GM21447 (cell line): Measurements from ENCODE around the gene RAB3D.

ENCODE experiments used
- ATAC-seq: cut with Tn5 transposase; IDR thresholded peaks from one replicate; pipeline ENCODE4 v1.9.1; 2021; ENCODE audit not compliant: unreplicated experiment

RAB3D gene

DNA sequence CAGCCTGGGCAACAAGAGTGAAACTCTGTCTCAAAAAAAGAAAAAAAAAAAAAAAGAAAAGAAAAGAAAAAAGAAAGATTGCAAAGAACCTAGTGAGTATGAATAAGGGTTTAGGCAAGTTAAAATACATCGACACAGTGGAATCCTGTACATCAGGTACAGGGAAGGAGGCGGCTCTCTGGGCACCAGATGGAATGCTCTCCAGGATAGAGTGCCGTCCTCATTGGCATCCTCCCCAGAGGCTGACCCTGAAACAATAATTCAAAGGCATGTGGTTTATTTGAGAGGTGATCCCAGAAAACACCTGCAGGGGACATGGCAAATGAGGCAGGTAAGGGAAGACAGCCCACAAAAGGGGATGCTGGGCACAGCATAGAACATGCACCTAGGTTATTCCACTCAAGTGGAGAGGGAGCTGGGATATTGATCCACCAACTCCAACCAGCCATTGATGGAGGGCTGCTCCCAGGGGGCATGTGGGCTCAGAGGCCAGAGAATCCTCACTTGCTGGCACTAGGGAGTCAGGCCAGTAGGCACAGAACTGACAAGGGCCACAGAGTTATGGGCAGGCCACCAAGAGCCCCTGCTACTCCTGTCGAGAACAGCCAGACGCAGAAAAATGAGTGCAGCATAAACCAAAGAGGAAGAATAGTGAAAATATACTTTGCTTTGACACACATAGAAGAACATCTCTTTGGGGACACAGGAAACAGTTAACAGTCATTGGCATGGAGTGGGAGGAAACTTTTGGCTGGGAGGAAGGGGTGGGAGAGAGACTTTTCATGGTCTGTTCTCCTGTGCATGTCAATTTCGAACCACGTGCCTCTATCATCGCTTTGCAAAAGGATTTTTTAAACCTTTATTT, 39.3 kb downstream of the RAB3D start:
- no peak for ATAC-seq

DNA sequence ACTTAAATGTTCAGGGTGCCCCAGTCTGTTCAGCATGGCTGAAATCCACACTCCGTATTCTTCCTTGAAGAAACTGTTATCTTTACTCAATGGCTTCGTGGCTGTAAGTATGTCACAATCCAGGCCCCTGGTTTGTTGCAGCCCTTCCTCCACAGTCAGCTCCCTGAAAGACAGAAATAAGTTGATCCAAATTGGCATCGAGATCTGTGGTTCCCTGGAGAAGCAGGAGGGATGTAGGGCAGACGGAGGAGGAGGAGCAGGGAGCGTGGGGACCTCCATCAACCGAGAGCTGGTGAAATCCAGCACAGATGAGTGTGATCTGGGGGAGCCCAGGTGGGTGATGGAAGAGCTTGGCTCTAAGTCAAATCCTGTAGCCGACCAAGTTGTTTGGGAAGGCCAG, 43.2 kb downstream of the RAB3D start:
- no peak for ATAC-seq

DNA sequence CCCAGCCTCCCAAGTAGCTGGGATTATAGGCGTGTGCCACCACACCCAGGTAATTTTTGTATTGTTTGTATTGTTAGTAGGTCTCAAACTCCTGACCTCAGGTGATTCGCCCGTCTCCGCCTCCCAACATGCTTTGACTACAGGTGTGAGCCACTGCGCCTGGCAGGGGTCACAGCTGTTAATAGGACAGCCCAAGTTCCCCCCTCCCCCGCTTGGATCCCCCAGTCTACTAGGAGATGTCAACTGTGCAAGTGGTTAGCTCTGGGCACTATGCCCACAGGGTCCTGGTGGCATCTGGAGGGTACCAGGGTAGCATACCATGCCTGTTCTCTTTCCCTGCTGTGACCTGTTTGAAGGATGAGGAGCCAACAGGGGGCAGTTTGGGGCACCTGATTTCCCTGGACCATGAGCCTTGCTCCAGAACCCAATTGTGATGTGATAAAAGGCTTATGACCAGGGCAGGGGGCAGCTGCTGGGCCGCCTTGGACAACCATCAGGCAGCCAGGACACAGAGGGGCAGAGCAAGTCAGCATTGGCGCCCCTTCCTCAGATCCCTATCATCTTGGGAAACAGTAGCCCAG, 43.7 kb downstream of the RAB3D start, which contains the start of gene TSPAN16:
Gene TSPAN16 (plus strand): TSS at position 496 of the 581 bp plus-strand sequence. CDS start 138 bp downstream, outside the sequence.
- ATAC-seq, result no peak

DNA sequence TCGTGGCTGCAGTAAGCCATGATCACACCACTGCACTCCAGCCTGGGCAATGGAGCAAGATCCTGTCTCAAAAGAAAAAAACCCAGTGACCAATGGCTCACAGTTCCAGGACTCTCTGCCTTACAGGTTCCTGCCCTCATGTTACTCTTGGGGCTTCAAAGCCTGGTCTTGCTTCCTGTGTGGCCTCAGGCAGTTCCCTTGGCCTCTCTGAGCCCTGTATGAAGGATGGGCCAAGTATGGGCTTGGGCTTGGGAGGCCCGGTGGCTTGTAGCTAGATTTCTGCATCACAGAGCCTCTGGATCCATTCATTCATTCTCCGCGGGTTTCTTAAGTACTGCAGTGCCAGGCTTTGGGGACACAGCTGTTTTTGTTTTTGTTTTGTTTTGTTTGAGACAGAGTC, 44.3 kb downstream of the RAB3D start:
- no peak for ATAC-seq

DNA sequence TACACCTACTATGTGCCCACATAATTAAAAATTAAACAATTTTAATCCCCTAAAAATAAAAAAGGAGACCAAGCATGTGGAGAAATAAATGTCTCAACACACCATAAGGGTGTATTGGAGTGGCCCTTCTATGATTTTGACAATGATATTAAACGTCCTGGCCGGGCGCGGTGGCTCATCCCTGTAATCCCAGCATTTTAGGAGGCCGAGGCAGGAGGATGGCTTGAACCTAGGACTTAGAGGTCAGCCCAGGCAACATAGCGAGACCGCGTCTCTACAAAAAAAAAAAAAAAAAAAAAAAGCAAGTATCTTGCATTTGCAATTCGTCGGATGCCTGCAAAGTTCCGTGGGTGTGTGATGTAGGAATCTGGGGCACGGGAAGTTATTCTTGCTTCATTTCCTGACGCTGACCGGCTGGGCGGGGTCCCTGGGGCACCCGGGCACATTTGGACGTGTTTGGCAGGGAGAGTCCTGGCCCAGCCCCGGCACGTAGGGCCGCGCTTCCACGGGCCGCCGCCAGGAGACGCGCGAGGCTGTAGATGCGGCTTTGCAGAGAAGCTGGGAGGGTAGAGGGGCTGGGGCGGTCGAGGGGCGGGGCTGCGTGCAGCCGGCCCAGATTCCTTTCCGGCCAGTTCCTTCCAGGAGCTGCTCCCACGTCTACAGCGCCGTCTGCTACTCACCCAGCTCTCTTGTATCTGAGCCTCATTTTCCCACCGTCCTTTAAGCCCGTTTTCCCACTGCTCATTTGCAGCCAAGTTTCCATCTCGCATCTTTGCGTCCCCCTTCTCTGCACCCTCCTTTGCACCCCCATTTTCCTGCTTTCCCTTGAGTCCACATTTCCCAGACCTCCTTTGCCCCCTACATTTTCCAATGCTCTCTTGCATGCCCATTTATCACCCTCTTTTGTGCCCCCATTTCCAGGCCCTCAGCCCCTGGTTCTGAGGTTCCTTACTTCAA, 45.7 kb downstream of the RAB3D start:
- no peak for ATAC-seq

DNA sequence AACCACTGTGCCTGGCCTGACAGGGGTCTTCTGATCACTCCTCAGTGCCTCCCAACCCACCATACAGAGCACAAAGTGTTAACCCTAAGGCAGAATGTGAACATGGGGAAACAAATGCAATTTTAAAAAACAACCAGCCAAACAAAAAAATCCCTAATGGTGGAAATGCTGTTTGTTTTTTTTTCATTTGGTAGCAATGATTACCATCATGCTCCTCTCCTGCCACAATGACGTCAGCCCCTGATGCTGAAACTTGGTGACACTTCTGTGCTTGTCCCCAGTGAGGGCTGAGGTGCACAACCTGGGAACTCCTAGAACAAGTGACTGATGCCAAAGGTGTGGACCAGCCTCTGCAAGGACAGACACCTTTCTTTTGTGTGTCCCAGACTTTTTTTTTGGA, 47.5 kb downstream of the RAB3D start:
- no peak for ATAC-seq

DNA sequence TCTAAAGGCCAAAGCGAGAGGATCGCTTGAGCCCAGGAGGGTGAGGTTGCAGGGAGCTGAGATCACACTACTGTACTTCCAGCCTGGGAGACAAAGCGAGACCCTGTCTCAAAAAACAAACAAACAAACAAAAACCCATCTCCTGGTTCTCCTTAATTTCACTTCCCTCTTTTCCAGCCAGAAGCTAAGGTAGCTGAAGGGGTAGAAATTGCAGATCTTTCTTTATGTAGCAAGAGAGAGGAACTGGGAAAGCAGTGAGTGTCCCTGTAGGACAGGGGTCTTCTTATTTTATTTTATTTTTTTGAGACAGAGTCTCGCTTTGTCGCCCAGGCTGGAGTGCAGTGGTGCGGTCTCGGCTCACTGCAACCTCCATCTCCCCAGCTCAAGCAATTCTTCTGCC, 48.0 kb downstream of the RAB3D start:
- ATAC-seq, result no peak

DNA sequence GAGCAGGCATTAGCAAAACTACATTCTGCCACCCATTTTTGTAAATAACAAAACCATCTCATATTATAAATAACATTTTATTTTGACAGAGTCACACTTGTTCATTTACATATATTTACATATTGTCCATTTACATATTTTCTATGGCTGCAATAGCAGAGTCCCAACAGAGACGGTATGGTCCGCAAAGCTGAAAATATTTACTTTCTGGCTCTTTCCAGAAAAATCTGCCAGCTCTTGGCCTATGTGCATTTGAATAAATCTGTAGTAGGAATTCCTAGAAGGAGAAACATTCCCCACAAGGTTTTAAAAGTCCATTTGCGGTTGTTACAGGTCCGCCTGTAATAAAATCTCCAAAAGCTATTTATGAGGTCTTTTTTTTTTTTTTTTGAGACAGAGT, 49.2 kb downstream of the RAB3D start:
- no peak for ATAC-seq

DNA sequence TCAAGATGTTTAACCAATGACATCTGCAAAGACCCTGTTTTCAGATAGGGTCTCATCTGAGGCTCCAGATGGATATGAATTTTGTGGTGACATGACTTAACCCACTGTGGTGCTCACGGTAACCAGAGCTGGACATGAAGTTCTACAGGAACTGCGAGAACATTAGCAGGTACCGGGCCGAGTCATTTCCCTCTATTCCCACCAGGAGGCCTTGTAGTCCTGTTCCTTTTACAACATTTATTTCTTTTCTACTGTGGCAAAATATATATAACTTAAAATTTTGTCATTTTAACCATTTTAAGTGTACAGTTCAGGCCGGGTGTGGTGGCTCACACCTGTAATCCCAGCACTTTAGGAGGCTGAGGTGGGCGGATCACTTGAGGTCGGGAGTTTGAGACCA, 51.1 kb downstream of the RAB3D start:
- no peak for ATAC-seq

DNA sequence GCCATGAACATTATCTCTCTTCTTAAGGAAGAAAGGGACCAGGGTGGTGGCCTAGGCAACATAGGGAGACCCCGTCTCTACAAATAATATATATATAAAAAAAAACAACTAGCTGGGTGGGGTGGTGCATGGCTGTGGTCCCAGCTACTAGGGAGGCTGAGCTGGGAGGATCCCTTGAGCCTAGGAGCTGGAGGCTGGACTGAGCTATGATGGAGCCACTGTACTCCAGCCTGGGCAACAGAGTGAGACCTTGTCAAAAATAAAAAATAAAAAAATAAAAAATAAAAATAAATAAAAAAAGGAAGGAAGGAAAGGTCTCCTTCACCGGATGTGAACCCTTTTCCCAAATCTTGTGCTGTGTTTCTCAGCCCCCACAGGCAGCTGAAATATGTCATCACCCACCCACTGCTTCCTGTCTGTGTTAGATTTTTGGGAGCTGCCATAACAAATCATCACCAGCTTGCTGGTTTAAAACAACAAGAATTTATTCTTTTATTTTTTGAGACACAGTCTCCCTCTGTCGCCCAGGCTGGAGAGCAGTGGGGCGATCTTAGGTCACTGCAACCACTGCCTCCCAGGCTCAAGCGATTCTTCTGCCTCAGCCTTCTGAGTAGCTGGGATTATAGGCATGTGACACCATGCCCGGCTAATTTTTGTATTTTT, 53.0 kb downstream of the RAB3D start:
- no peak for ATAC-seq

DNA sequence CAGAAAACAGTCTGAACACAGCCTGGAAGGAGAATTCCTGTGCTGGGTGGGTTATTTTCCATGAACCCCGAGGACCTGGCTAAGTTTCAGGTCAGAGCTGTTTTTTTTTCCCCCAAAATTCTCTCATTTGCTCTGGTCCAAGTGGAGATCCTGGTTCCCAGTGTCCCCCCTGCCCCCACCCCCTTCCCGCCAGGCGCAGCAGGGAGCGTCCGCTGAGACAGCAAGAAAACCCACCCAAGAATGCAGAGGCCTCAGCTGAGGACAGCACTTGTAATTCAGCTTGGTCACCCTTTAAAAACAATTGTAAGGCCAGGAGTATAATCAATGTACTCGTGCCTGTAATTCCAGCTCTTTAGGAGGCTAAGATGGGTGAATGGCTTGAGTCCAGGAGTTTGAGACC, 54.9 kb downstream of the RAB3D start:
- ATAC-seq, result no peak

DNA sequence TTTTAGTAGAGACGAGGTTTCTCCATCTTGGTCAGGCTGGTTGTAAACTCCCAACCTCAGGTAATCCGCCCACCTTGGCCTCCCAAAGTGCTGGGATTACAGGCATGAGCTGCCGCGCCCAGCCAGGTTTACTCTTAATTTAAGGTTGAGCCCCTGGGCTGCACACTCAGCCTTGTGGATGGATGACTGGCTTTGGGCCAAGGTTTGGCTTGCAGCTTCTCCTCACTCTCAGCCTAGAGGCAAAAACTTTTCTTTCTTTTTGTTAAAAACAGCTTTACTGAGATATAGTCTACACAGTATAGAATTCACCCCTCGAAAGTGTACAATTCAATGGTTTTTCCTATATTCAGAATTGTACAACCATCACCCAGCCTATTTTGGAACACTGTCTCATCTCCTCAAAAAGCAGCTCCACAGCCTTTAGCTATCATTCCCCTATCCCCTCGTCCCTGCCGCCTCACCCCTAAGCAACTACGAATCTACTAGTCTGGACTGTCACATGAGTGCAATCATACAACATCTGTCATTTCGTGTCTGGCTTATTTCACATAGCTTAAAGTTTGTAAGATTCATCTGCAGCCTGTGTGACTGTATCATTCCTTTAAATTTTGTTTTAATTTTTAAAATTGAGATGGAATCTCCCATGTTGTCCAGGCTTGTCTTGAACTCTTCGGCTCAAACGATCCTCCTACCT, 58.0 kb downstream of the RAB3D start:
- no peak for ATAC-seq

DNA sequence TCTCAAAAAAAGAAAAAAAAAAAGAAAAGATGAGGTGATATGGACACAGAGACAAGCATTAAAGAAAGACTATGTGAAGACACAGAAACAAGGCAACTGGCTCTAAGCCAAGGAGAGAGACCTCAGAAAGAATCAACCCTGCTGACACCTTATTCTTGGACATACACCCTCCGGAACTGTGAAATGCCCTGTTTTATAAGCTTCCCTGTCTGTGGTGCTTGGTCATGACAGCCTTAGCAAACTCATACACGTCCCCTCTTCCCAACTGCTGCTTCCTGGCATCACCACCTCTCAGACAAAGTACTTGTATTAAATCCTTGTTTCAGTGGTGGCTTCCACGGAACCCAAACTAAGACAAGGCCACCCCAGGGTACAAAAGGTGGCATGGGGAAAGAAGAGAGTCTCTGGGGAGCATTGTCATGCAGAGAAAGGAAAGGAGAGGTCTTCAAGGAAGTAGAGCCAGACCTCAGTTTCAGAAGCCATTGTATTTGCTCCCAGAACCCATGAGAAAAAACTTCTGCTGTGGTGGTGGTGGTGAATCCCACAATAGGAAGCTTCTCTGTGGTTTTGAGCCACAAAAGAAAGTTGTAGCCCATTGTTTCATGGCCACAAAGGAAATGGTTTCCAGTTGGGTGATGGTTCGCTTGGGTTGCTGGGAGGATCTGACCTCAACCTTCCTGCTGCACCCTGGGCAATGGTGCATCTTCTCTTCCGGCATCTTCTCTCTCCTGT, 59.8 kb downstream of the RAB3D start:
- ATAC-seq, result no peak

DNA sequence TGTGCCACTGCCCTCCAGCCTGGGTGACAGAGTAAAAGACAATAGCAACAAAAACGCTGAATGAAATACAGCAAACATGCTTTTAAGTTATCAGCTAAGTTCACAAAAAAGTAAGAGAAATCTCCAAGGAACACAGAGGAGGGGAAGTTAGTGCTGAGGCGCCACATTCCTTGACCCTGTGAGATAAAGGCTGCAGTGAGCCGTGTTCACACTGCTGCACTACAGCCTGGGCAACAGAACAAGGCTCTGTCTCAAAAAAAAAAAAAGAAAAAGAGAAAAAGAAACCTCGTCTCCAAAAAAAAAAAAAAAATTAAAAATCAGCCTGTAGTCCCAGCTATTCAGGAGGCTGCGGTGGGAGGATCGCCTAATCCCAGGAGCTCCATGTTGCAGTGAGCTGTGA, 60.8 kb downstream of the RAB3D start:
- ATAC-seq, result no peak

DNA sequence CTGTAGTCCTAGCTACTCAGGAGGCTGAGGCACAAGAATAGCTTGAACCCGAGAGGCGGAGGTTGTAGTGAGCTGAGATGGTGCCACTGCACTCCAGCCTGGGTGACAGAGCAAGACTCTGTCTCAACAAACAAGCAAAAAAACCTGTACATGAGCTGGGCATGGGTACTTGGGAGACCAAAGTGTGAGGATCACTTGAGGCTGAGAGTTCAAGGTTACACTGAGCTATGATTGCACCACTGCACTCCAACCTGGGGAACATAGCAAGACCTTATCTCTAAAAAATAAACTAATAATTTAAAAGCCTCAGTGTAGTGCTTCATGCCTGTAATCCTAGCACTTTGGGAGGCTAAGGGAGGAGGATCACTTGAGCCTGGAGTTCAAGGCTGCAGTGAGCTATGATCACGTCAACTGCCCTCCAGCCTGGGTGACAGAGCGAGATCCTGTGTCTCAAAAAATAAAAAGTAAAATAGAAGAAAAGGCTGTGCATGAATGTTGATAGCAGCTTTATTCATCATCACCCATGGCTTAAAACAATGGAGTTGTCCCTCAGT, 64.8 kb downstream of the RAB3D start:
- ATAC-seq, result no peak

DNA sequence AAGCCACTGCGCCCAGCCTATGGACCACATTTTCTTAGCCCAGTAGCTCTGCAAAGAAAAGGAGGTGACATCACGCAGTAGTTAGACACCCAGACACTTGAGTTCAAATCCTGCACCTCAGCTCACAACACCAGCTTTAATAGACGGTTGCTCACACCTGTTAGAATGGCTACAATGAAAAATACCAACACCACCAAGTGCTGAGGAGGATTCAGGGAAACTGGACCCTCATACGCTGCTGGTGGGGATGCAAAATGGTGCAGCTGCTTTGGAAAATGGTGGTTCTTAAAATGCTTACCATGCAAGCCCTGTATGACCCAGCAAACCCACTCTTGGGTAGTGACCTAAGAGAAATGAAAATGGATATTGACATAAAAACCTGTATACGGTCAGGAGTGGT, 65.5 kb downstream of the RAB3D start:
- no peak for ATAC-seq

DNA sequence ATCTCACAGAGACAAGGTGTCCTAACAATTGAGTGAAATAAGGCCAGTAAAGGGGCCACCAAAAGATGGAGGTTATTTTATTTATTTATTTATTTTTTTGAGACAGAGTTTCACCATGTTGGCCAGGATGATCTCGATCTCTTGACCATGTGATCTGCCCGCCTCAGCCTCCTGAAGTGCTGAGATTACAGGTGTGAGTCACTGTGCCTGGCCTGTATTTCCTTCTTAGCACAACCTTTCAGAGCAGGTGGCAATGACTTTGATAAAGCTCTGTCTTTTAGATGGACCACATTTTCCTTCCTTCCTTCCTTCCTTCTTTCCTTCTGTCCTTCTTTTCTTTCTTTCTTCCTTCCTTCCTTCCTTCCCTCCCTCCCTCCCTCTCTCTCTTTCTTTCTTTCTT, 66.2 kb downstream of the RAB3D start:
- no peak for ATAC-seq
